Naive B cell (primary cell): ENCODE results near the gene TBC1D14. TPM values are rescaled to one million over a fixed set of nuclear protein-coding genes. Genes with fewer than 3 reads are reported as not detected.

Experiments
- ATAC-seq, 2 donors: fragments of 150-1000 bp; cut with Tn5 transposase; 2 replicates each; pipeline ENCODE4 v1.10.0; 2021; ENCODE audit warnings: low read depth in 2 of 2, mild to moderate bottlenecking in 2 of 2, moderate library complexity in 2 of 2
- DNase-seq: peaks from one replicate; pipeline ENCODE4 v3.0.0; 2022
- H3K27ac Mint-ChIP-seq, 6 donors: one replicate each; pipeline ENCODE4 v1.8.0; 2020 to 2022; ENCODE audit warnings: mild to moderate bottlenecking in 6 of 6, mixed read lengths in 6 of 6, moderate library complexity in 5 of 6, inconsistent platforms in 2 of 6
- H3K27me3 Mint-ChIP-seq, 3 donors: one replicate each; pipeline ENCODE4 v1.8.0; 2021 to 2022; ENCODE audit warnings: mixed read lengths in 3 of 3, mild to moderate bottlenecking in 1 of 3
- H3K36me3 Mint-ChIP-seq, 2 donors: one replicate each; pipeline ENCODE4 v1.8.0; 2020 to 2022; ENCODE audit warnings: mixed read lengths in 2 of 2, inconsistent platforms in 1 of 2, mild to moderate bottlenecking in 1 of 2
- H3K4me1 Mint-ChIP-seq, 3 donors: one replicate each; pipeline ENCODE4 v1.8.0; 2020 to 2022; ENCODE audit warnings: mixed read lengths in 3 of 3, inconsistent platforms in 1 of 3, mild to moderate bottlenecking in 1 of 3, moderate library complexity in 1 of 3
- H3K4me3 Mint-ChIP-seq, 8 donors: one replicate each; pipeline ENCODE4 v1.8.0; 2020 to 2022; ENCODE audit warnings: mild to moderate bottlenecking in 8 of 8, mixed read lengths in 8 of 8, moderate library complexity in 8 of 8, inconsistent platforms in 2 of 8
- H3K9me3 Mint-ChIP-seq, 7 donors: one replicate each; pipeline ENCODE4 v1.8.0; 2020 to 2022; ENCODE audit warnings: mixed read lengths in 7 of 7, mild to moderate bottlenecking in 5 of 7, inconsistent platforms in 2 of 7, moderate library complexity in 1 of 7
- polyA plus RNA-seq, 6 donors: library from polyadenylated mRNA; unstranded; fragments of 300-500 nt; fragmentation: Illumina TruSeq; gene quantifications; one replicate each; pipeline ENCODE4 v1.2.3, GENCODE V29; 2021; ENCODE audit warnings: low read depth in 6 of 6

TBC1D14 gene
- polyA plus RNA-seq, 6 donors from 2014 or later = 27.3 to 42.4 (median 33.8) TPM

DNA sequence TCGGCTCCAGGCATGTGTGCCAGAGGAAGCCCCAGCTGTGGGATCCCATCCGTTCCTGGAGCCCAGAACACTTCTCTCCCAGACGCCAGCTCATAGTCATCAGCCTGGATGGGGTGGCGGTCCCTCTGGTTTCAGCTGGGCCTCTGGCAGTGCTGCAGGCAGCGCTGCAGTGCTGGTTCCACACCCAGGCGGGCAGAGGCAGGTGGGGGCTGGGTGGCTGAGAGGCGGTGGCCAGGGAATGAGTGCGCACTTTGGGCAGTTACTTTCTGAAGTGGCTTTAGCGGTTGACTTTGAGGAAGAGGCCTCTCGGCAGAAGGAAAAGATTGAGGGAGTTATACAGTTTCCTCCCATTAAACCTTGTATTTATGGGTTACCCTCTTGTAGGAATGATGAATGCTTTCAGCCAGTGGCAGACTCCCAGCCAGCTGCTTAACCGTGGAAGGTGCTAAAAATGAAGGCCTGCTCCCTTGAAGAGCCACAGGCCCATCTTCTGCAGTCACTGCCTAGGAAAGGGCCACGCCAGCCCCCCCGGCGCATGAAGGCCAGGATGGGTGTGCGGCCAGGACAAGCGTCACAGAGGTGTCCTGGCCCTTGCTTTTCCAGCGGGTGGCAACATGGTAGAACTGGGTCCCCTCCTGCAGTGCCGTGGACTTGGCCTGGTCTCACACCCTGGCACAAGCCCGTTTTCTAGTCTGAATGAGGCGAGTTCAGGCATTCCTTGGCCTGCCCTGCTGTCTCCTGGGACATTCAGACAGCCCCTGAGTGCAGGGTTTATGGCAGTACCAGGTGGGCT is 143.5 kb downstream of the TBC1D14 start:
- Mint-ChIP-seq H3K27ac (peak overlapping the region in 1 of 6 donors; percentile 28), H3K4me3 (no peak overlapping the region), H3K9me3 (no peaks in the 10 kb centered on the region), H3K36me3 (peaks cover 7 to 10% of the 10 kb centered on the region in 2 donors), H3K27me3 (no peaks in the 10 kb centered on the region), H3K4me1 (peaks cover 15 to 22% (median 18%) of the 10 kb centered on the region in 3 donors)
- no peak for DNase-seq
- ATAC-seq = no peak

DNA sequence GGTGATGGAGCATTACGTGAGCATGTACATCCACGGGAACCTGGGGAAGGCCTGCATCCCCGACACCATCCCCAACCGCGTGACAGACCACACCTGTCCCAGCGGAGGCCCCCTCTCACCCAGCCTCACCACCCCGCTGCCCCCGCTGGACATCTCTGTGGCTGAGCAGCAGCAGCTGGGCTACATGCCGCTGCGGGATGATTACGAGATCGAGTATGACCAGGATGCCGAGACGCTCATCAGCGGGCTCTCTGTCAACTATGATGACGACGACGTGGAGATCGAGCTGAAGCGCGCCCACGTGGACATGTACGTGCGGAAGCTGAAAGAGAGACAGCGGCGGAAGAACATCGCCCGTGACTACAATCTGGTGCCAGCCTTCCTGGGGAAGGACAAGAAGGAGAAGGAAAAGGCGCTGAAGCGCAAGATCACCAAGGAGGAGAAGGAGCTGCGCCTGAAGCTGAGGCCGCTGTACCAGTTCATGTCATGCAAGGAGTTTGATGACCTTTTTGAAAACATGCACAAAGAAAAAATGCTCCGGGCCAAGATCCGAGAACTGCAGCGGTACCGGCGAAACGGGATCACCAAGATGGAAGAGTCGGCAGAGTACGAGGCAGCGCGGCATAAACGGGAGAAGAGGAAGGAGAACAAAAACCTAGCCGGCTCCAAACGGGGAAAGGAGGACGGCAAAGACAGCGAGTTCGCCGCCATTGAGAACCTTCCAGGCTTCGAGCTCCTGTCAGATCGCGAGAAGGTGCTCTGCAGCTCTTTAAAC is 144.7 kb downstream of the TBC1D14 start:
- DNase-seq (no peak), ATAC-seq (no peak)
- Mint-ChIP-seq H3K9me3 (no peaks in the 10 kb centered on the region), H3K4me3 (no peak overlapping the region), H3K27me3 (no peaks in the 10 kb centered on the region), H3K4me1 (peaks cover 13 to 20% (median 13%) of the 10 kb centered on the region in 3 donors), H3K27ac (peak overlapping the region in 1 of 6 donors; percentile 28), H3K36me3 (peaks cover 7 to 10% of the 10 kb centered on the region in 2 donors)

DNA sequence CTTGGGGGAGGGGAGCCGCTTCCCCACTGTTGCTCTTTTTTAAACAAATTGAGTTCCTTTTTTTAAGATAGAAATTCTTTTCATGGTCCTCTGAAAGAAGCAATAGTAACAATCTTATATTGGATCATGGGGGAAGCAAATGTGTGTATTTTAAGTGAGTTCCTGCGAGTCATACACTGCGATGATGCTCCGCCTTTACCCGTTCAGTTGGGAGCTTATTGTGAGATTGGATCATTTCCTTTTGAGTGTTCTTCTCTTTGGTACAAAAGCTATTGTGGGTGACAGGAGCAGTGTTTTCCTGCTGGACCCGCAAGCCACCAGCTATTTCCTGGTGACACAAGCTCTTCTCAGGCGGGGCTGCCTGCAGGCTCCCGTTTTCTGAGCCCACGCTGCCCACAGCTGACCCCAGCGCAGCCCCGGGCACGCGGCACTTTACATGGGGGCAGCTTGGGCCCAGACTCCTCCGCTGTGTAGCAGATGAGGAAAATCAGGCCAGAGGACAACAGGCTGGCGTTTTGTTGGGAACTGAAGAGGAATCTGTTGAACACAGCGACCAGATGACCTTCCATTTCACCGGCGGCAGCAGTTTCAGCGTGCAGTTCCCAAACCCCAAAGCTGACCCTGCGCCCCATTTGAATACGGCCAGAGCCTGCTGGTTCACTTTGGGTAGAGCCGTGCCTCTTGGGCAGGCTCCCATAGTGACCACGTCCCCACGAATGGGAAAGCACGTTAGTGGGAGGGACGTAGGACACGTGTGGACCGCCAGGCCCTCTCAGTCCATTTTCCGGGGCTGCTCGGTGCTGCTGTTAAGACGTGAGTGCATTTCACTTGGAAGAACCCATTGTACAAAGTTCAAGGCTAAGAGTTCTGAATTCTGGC is 145.7 kb downstream of the TBC1D14 start:
- H3K36me3 Mint-ChIP-seq = peaks cover 7 to 10% of the 10 kb centered on the region in 2 donors
- no peaks in the 10 kb centered on the region for H3K27me3 Mint-ChIP-seq
- no peak overlapping the region for H3K27ac Mint-ChIP-seq
- DNase-seq (no peak), ATAC-seq (no peak)
- H3K9me3 Mint-ChIP-seq = no peaks in the 10 kb centered on the region
- peaks cover 8 to 17% (median 9%) of the 10 kb centered on the region in 3 donors for H3K4me1 Mint-ChIP-seq
- no peak overlapping the region for H3K4me3 Mint-ChIP-seq

DNA sequence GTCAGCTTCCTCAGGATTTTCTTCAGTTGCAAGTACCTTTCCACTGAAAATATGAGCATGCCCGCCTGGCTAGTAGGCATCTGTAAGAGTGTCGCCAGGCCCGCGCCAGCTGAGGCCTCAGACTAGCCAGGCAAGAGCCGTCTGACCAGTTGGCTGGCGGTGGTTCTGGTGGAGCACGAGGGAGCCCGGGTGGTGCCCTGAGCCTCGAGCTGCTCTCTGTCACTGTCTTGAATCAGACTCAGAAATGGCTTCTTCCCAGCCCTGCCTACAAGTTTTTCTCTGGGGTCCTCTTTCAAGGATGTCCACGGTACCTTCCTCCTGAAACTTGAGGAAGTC is 146.3 kb downstream of the TBC1D14 start:
- DNase-seq (no peak), ATAC-seq (no peak)
- Mint-ChIP-seq H3K9me3 (no peaks in the 10 kb centered on the region), H3K4me1 (peaks cover 8 to 17% (median 9%) of the 10 kb centered on the region in 3 donors), H3K4me3 (no peak overlapping the region), H3K36me3 (peaks cover 7 to 10% of the 10 kb centered on the region in 2 donors), H3K27me3 (no peaks in the 10 kb centered on the region), H3K27ac (no peak overlapping the region)

DNA sequence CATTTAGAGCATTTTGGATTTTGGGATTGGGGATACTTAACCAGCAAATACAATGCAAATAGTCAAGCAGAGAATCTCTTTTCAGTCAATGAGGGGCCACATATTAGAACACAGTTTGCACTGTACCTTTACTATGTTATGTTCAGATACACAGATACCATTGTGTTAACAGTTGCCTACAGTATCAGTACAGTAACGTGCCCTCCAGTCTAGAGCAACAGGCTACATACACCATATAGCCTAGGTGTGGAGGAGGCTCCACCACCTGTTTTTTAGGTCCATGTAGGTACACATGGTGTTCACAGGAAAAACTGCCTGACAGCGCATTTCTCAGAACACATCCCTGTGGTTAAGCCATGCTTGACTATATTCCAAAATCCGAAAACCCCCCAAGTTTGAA is 149.2 kb downstream of the TBC1D14 start:
- Mint-ChIP-seq H3K9me3 (no peaks in the 10 kb centered on the region), H3K27ac (peak overlapping the region in 2 of 6 donors; percentile 34 to 39), H3K27me3 (no peaks in the 10 kb centered on the region), H3K4me1 (peaks cover 10 to 17% (median 11%) of the 10 kb centered on the region in 3 donors), H3K36me3 (peaks cover 16 to 19% of the 10 kb centered on the region in 2 donors), H3K4me3 (no peak overlapping the region)
- DNase-seq (no peak), ATAC-seq (no peak)

DNA sequence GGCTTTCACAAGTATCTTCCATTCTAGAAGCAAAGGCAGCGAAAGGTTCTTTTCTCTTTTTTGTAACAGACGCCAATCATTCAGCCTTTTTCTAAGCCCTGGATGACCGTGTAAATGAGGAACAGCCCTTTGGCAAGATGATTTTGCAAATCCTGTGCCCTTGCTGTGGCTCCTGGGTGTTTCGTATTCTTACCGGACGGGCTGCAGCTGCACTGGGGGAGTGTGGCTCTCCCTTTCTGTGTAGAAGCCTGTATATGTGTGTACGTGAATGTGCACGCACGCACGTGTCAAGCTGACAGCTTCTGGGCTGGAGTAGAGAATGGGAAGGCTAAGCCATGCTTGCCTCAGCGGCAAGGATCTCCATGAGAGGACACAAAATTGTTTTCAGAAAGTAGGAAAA is 150.0 kb downstream of the TBC1D14 start:
- Mint-ChIP-seq H3K36me3 (peaks cover 8 to 15% of the 10 kb centered on the region in 2 donors), H3K27me3 (no peaks in the 10 kb centered on the region), H3K4me3 (no peak overlapping the region), H3K27ac (no peak overlapping the region), H3K4me1 (peaks cover 7 to 21% (median 11%) of the 10 kb centered on the region in 3 donors), H3K9me3 (no peaks in the 10 kb centered on the region)
- no peak for ATAC-seq
- no peak for DNase-seq

DNA sequence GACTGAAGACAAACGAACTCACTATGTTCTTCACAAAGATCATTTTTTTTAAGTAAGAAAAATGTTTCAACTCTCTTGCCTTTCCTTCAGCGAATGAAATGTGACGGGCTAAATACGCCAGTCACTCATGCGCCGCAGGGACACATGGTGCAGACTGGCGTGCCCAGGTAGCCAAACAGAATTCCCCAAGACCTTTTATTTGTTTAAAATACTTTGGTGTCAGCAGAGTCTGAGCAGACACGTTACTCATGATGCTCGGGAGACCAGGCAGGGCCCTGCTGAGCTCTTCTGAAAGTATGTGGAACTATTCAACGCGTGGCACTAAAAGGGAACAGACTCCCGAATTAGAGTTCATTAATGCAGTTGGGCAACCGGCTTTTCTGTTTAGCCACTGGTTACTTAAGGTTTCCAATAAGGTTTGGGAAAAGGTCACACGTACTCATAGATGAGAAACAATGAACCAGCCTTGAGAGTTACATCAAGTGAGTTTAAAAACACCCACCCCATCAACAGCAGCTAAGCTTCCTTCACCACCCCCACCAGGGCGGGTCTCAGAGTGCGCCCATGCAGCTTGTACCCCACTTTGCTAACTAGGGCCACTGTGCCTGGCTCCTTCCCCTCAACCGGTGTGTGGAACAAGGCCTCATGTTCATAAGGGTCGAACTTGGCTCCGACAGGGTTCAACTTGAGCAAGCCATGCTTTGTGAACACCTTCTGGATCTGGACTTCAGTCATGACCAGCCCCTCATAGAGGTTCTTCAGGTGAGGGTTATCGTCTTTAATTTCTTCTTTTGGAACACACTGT is 150.9 kb downstream of the TBC1D14 start:
- H3K36me3 Mint-ChIP-seq = peaks cover 8 to 15% of the 10 kb centered on the region in 2 donors

DNA sequence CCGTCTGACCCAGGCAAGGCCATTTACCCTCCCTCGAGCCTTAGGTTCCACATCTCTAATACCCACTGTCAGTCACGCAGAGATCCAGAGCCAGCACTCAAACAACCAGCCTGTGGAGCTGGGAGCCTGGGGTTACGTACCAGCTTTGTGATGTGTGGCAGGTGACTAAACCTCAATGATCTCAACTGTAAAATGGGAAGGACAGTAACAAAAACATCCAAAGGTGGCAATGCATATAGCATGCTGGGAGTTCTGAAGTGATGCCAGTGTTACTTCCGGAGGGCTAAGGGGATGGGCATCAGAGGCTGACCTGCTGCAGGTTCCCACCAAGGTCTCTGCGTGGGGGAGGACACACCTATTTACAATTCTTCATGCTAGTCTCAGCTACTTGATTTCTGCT is 152.2 kb downstream of the TBC1D14 start:
- H3K4me3 Mint-ChIP-seq = no peak overlapping the region
- ATAC-seq (no peak), DNase-seq (no peak)
- peaks cover 17 to 39% (median 24%) of the 10 kb centered on the region in 3 donors for H3K4me1 Mint-ChIP-seq
- H3K27ac Mint-ChIP-seq = no peak overlapping the region
- peaks cover 8 to 15% of the 10 kb centered on the region in 2 donors for H3K36me3 Mint-ChIP-seq
- H3K9me3 Mint-ChIP-seq = no peaks in the 10 kb centered on the region
- no peaks in the 10 kb centered on the region for H3K27me3 Mint-ChIP-seq

More for the DNA sequence above, 150.9 kb downstream of the TBC1D14 start:
- H3K4me3 Mint-ChIP-seq = no peak overlapping the region
- peaks cover 10 to 29% (median 20%) of the 10 kb centered on the region in 3 donors for H3K4me1 Mint-ChIP-seq
- peak overlapping the region in 1 of 6 donors; percentile 38 for H3K27ac Mint-ChIP-seq
- no peaks in the 10 kb centered on the region for H3K27me3 Mint-ChIP-seq
- DNase-seq (no peak), ATAC-seq (no peak)
- H3K9me3 Mint-ChIP-seq = no peaks in the 10 kb centered on the region

DNA sequence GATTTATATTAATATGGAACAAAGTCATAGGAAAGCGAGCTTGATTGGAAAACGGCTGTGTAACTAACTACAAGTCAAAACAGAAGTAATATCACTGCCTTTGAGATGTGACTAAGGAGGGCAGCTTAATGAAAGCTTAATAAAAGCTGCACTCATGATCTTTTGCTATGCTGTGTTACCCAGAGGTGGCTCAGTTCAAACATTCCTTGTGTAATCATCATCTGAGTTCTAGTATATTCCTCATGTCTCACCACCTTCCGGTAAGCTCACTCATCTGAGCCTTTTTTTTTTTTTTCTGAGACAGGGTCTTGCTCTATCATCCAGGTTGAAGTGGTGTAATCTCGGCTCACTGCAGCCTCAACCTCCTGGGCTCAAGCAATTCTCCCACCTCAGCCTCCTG is 153.2 kb downstream of the TBC1D14 start:
- peaks cover 23 to 46% (median 31%) of the 10 kb centered on the region in 3 donors for H3K4me1 Mint-ChIP-seq
- no peak overlapping the region for H3K4me3 Mint-ChIP-seq
- no peaks in the 10 kb centered on the region for H3K9me3 Mint-ChIP-seq
- no peak for DNase-seq
- no peaks in the 10 kb centered on the region for H3K27me3 Mint-ChIP-seq
- peak overlapping the region in 1 of 6 donors; percentile 79 for H3K27ac Mint-ChIP-seq
- H3K36me3 Mint-ChIP-seq = peaks cover 8 to 18% of the 10 kb centered on the region in 2 donors
- no peak for ATAC-seq

DNA sequence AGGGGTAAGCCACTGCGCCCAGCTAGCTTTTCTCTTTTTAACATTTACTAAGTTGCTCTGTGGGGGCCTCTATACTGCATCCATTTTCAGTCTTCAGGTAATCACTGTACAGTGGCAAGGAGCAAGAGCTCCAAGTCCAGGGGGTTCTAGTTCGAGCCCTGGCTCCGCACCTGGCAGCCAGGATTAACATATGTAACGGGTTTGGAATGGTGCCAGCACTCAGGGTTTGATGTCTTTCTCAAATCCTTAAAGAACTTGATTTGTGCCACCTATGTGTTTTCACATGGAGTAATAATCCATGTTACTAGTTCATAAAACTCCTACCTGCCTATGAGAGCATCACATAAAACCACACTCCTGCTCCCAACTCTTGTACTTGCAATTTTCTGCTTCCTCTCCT is 153.7 kb downstream of the TBC1D14 start:
- H3K27ac Mint-ChIP-seq = peak overlapping the region in 1 of 6 donors; percentile 79
- H3K4me3 Mint-ChIP-seq = no peak overlapping the region

DNA sequence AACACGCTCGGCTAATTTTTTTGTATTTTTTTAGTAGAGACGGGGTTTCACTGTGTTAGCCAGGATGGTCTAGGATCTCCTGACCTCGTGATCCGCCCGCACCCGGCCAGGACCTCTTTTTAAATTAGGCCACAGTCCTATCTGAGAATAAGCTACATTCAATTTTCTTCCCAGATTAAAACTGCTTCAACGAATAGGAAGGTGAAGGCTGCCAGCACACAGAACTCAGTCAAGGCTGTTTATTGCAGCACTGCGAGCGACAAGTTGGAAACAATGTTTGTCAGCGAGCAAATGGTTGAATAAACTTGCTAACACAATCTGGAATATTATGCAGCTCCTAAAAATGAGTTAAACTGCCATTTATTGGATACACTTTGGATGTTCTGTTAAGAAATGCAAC is 156.4 kb downstream of the TBC1D14 start:
- peaks cover 7 to 18% of the 10 kb centered on the region in 2 donors for H3K36me3 Mint-ChIP-seq
- peak overlapping the region in 7 of 8 donors; percentile 44 to 98 (median 92) for H3K4me3 Mint-ChIP-seq
- no peak for ATAC-seq
- H3K27me3 Mint-ChIP-seq = peaks cover 0 to 4% (median 3%) of the 10 kb centered on the region in 3 donors
- peaks cover 34 to 52% (median 49%) of the 10 kb centered on the region in 3 donors for H3K4me1 Mint-ChIP-seq
- H3K9me3 Mint-ChIP-seq = no peaks in the 10 kb centered on the region
- DNase-seq = no peak
- H3K27ac Mint-ChIP-seq = peak overlapping the region in 3 of 6 donors; percentile 30 to 65 (median 63)

More for the DNA sequence above, 153.7 kb downstream of the TBC1D14 start:
- DNase-seq (no peak), ATAC-seq (no peak)
- peaks cover 8 to 18% of the 10 kb centered on the region in 2 donors for H3K36me3 Mint-ChIP-seq
- H3K9me3 Mint-ChIP-seq = no peaks in the 10 kb centered on the region
- H3K4me1 Mint-ChIP-seq = peaks cover 27 to 48% (median 36%) of the 10 kb centered on the region in 3 donors
- no peaks in the 10 kb centered on the region for H3K27me3 Mint-ChIP-seq

DNA sequence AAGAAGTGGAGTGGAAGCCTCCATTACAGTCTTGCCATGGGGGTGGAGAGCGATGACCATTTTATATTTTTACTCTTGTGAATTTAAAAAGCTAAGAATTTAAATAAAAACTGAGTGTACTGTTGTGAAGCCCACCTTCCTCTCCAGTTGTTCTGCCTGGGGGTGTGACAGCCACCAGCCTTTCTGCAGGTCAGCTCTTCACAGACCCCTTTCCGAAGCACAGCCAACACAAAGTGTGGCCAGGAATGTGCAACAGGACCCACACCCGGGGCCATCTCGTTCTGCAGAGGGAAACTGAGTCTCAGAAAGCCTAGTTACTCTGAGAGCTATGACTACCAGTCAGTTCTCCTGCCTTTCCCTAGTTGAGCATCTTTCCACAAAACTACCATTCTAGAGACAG is 156.9 kb downstream of the TBC1D14 start:
- Mint-ChIP-seq H3K27me3 (peaks cover 0 to 6% (median 3%) of the 10 kb centered on the region in 3 donors), H3K4me1 (peaks cover 34 to 52% (median 51%) of the 10 kb centered on the region in 3 donors)

More for the DNA sequence above, 156.9 kb downstream of the TBC1D14 start:
- Mint-ChIP-seq H3K27ac (peak overlapping the region in 3 of 6 donors; percentile 36 to 87 (median 59)), H3K9me3 (no peaks in the 10 kb centered on the region), H3K36me3 (peaks cover 2 to 16% of the 10 kb centered on the region in 2 donors), H3K4me3 (peak overlapping the region; percentile 90 to 98 (median 96))
- no peak for DNase-seq
- no peak for ATAC-seq
